Fibroblast of skin of right quadriceps (primary cell): ENCODE data around the gene TREML2.
"Not testable (repeated sequence)": the region's sequence is repeated elsewhere in the genome, so short reads cannot be mapped to it uniquely, and the experiment has no call there.

Source experiments
- DNase-seq: peaks from one replicate; pipeline ENCODE4 v3.0.0-alpha.2; 2013

TREML2 gene

DNA sequence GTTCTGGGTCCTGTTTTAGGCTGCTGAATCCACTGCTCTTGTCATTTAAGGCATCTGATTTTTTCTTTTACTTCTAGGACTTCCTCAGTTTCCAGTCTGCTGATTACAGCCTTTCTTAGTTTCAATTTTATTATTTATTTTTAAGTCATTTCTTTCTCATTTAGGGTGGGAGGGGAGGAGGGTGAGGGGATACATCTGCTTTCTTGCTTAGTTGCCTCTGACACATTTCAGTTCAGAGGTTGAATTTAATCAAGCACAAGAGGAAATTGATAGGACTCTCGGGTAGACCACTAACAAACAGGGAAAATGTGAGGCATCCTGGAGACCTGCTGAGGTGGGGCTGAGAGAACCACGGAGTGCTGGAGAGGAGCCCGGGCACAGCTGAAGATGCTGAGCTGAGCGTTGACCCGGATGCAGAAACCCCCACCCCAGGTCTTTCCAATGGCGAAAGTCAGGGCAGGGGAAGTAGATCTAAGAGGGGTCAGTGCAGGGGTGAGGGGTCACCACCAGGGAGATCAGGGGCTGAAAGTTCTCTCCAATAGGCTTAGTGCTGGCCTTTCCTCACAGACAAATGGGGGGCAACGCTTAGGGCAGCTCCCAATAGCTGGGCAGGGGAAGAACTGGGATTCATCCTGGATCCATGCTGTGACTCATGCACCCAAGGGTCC lies 7.6 kb upstream of the TREML2 start:
- no peak for DNase-seq

DNA sequence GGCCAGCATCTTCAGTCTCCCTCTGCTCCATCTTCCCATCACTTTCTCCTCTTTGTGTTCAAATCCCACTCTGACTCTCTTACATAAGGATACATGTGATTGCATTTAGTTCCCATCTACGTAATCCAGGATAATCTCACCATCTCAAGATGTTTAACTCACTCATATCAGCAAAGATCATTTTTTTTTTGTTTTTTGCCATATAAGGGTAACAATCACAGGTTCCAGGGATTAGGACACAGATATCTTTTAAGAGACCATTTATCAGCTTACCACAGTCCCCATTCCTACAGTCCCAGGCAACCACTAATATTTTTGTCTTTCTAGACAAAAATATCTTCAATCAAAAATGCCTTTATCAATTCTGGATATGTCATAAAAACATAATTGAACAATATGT lies 3.2 kb upstream of the TREML2 start:
- no peak for DNase-seq

DNA sequence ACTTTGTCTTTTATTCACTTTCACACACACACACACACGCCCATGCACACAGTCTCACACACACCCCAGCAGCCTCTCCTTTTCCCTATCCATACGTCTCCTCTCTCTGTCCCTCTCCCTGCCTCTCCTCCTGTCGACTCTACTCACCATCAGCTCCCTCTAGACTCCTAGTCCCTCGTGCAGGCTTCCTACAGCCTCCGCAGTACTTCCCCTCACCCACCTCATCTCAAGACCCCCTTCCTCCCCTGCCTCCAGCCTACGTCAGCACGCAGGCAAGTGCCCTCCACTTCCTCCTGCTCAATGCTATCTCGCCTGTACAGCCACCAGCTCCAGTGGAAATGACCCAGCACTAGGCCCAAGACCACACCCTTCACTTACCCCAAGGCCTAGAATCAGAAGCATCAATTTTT lies 820 bp upstream of the TREML2 start:
- no peak for DNase-seq

DNA sequence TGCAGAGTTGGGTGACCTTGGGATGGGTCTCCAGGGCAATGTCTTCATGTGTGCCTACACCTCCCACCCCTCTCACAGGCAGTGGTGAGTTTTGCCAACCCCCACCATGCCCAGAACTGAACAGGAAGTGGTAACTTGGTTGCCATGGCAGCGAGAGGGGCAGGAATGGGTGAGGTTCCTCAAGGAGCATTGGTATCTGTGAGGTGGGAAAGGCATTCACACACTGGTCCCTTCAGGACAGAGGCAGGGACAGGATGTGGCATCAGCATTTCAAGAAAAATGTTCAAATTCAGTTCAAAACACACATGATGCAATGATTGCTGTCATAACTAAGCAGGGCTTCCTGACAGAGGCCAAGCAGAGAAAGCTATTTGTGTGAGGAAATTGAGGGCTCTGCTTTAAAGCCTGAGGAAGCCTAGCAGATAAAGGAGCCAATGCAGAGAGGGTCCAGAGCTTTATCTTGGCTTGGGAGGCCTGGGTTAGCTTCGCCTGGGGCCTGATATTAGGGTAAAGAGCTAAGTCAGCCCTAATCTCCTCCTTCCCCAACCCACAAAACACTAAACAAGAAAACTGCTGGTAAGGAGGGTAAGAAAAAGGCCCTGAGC lies 551 bp downstream of the TREML2 start:
- peak; percentile 60 for DNase-seq

DNA sequence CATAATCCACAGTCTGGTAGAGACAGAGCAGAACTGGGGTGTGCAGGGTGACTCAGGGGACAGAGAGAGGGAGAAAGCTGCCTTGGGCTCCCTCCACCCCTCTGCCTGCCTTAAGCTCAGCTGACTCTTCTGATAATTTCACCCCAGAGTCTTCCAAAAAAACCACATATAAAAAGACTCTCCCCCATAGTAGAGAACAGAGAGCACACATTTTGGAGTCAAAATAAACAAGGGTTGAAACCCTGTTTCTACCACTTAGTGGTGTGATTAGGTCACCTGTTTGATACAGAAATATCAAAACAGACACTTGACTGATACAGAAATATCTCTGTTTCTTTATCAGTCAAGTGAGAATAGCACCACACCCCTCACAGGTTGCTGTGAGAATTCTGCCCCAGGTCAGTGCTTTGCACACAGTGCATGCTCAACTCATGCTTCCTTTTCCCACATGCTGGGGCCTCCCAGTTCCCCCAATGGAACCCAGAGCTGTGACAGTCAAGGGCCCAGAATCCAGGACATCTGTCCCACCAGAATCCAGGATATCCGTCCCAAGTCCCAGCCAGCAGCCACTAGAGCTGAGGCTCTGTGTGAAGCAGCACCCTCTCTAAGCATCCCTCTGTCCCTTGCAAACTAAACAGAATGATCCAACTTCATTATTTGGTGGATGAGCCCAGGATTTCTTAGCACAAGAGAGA lies 1.2 kb downstream of the TREML2 start:
- DNase-seq = no peak

DNA sequence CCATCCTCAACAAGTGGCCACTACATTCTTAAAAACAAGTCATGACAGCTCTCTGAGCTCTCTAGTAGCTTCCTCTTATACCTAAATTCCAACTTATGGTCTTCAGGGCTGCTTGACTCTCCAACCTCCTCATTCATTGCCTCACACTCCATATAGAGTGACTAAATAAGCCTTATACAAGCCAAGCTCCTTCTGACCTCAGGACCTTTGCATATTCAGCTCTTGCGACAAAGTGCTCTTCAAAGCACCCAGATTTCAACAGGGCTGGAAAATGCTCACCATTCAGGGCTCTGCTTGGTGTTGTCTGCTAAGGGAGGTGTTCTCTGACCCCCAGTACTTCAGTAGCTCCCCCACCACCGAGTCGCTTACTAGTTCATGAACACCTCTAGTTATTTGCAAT lies 3.7 kb downstream of the TREML2 start:
- no peak for DNase-seq

DNA sequence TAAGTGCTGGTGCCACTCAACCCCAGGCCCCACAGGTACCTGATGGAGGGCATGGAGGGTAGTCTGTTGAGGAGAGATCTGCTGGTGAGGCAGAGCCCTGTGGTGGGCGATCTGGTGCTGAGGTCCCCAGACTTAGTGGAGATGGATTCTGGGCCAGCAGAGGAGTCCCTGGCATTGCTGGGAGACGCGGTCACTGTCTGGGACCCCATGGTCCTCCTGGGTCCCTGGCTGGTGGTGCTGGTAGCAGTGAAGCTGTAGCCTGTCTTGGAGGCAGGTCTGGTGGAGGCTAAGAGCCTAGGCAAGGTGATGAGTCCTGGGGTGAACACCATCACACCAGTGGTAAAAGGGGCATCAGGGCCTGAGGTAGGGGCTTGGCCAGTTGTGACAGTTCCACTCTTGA lies 6.6 kb downstream of the TREML2 start:
- DNase-seq = no peak

DNA sequence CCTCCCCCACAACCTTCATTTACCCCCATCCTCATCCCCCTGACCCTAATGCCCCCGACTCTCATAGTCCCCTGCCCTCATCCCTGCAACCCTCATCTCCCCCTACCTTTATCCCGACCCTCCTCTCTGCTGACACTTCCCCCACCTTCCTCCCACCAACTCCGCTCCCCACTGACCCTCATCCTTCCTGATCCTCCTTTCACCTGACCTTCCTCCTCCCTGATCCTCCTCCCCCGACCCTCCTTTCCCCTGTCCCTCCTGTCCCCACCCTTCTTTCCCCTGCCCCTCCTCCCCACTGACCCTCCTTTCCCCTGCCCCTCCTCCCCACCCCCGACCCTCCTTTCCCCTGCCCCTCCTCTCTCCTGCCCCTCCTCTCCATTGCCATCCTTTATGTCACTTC lies 7.1 kb downstream of the TREML2 start:
- DNase-seq = no peak

DNA sequence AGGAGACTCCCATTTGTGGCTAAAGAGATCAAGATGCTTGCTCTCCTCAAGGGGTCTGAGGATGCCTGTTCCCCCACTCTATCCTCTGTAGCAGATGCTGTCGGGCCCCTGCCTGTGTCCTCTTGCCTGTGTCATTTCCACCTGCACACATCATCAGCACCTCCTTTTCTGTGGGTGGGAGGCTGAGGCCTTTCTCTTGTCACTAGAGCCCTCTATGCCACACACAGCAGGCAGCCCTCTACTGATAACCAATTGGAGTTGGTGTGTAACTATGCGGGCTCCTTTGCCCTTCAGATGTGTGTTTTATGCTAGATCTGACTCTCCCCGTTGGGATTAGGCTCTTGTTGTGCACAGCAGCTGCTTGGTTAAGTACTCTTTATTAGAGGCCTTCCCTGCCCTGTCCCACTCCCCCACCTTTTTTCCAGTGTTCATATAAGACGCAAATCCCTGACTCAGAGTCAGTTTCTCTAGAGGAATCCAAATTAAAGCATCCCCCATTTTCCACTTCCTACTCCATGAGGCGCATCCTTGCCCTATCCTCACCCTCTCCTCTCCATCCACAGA lies 7.7 kb downstream of the TREML2 start:
- DNase-seq = no peak

DNA sequence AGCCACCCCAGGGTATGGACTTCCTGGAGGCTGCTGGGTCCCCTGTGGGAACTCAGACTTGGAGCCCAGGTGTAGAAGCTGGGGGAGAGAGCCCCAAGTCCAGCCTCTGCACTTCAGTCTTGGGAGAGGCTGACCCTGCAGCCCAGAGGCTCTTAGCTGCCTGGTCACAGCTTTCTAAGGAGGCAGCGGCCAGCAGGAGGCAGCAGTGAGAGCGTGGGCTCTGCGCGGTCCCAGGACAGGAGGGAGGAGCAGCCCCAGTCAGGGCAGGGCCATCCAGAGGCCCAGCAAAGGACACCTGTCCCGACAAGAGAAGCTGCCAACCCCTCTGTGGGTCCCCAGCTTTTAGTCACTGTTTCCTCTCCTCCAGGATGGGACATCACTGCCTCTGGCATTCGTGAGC lies 9.4 kb downstream of the TREML2 start:
- no peak for DNase-seq

DNA sequence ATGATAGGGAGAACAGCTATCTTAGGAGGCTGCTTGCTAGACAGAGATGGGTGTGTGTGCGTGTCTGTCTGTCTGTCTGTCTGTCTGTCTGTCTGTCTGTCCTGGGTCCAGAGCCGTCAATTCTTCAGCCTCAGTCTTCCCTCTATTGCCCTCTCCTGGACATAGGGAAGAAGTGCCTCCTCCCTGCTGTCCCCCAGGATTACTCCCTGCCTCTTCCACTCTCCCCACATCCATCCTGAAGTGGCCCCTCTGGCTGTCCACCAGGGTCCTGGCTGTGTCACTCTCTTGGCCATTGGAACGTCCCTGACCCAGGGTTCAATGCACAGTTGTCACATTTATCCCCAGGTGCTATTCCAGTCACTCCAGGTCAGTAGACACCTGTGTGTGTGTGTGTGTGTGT lies 10.2 kb downstream of the TREML2 start:
- no peak for DNase-seq

DNA sequence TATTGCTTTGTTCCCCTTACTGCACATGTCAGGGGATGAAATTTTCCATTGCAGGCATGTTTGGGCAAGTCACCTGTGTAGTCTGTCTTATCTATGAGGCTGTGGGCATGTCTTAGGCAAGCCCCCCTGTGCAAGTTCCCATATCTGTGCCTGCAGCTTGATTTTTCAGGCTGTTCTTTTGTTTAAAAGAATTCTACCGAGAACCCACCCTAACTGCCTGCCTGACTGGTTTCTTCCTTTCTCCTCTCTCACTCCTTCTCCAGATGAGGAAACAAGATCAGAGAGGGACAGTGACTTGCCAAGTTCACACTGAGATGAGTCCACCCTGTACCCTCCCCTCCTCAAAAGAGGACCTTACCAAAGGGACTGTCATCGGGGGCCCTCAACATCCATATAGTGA lies 11.0 kb downstream of the TREML2 start:
- DNase-seq = no peak

DNA sequence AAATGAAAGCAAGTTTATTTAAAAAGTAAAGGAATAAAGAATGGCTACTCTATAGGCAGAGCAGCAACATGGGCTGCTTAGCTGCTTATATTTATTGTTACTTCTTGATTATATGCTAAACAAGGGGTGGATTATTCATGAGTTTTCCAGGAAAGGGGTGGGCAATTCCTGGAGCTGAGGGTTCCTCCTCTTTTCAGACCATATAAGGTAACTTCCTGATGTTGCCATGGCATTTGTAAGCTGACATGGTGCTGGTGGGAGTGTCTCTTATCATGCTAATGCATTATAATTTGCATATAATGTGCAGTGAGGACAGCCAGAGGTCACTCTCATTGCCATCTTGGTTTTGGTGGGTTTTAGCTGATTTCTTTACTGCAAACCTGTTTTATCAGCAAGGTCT lies 11.9 kb downstream of the TREML2 start:
- not testable (repeated sequence) for DNase-seq

DNA sequence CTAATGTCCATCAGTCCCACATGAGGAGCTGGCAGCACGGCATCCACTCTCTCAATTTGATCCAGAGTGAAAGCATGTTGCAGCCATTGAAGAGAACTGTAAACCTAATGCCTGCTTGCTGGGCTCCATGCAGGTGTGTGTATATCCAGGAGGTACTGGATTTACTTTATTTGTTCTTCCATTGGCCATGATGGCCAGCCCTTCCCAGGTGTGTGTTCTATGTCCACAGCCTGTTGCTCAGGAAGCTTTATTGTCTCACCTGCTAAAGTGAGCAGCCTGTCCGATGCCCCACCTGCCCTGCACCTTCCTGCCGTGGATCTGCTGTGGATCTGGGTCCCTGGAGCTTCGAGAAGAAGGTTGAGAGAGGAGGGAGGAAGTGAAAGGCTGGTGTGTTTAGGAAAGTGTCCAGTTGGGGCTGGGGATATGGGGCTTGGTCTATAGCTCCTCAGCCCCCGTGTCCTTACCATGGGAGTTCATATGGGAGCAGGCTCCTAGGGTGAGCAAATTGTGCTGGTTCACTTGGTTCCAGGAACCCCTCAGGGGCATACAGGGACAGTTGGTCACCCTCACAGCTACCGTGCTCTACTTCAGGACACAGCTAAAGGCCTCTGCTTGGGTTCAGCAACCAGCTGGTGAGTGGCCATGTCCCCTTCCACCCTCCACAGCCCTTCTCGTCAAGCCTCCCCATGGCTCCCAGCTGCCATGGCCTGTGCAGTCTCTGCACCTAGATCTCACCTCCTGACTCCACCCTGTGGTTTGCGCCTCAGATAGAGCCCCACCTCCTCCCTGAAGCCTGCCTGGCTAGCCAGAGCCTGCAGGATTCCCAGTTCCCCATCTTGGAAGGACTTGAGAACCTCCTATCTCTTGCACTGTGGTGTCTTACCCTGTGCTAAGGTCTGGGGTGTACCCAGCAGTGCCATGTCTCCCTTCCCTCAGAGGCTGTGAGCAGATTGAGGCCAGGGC lies 12.7 kb downstream of the TREML2 start:
- no peak for DNase-seq

DNA sequence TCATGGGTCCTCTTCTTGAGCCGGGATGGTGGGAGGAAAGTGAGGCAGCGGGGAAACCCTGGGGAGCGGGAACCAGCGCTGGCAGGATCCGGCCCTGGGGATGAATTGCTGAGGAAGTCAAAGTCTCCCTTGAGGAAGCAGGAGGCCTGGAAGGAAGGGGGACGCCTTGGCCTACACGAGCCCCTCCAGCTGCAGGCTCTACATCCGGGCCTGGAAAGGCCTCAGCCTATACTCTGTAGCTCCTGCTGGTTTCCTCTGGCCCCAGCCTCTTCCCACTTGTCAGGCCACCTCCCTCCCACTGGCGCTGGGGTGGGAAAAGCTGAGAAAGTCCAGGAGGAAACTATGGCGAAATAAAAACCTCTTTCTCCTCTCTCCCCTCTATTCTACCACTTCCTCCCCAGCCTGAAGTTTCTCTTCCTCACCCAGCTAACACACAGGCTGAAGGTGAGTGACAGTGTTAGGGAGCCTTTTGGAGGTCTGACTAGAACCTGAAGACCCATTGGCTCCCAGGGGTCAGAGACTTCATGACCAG lies 14.9 kb downstream of the TREML2 start:
- no peak for DNase-seq

DNA sequence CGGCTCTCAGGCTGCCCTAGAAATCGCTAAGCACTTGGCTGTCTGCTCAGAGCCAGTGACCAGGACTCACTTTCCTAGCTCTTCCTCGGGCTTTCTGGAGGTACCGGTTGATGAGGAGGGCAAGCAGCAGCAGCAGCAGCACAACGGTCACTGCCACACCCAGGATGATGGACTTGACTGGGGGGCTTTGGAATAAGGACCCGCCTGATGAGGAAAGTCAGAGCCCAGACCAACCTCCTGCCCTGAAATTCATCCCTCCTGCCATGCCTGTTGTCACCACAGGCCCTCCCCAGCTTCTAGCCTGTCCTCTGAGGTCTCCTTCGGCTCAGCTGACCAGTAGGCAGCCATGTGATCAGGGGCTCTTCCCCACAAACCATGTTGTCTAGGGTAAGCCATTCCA lies 16.2 kb downstream of the TREML2 start:
- no peak for DNase-seq

DNA sequence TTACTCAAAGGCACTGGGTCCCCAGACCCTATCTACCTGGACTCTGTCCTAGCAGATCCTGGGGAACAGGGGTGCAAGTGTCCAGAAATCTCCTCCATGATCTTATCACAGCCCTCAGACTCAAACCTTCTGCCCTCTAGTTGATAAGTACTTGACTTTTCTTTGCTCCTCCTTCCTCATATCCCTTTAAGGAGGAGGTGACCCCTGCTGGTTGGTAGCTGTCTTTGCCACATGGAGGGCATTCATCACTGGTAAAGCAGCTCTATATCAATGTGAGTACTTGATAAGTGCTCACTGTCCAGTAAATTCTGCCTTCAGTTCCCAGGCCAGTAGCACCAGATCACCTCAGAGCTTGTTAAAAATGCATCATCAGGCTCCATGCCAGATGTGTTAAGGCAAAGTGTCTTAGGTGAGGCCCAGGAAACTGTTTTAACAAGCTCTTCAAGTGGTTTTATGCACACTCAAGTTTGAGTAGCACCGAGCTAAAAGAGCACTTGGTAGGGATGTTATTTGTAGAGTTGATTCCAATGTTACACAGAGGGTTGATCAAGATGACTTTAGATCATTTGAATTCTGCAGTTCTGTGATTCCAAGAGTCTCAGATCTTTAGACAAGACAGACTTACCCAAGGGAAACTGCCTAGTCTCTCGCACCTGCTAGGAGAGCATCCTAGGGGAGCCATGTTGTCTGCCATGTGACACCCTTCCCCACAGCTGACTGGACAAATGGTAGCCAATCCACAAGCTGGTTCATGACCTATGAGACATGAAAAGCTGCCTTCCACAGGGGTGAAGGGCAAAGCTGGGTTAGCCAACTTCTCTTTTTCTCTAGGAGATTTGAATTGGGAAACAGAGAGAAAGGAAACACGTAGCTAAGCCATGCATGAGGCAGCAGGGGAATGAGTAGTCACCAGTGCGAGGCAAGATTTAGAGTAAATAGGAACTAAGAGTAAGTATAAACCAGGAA lies 18.6 kb downstream of the TREML2 start:
- peak; percentile 41 for DNase-seq

DNA sequence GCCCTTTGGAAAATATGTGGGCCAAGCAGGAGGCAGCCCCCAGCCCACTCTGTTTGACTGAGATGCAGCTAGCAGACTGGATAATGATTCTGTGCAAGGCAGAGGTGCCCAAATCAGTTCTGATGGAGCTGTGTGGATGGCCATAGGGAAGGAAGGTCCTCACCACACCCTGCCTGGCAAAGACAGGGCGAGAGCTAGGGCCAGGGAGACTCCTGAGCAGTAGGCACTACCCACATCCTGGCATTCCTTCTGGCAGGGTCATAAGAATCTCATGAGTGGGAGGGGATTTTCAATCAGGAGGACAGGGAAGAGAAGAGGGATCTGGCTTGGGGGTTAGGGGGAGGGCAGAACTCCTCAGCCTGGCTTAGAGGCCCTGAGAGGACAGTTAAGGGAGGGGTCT lies 19.4 kb downstream of the TREML2 start:
- no peak for DNase-seq

DNA sequence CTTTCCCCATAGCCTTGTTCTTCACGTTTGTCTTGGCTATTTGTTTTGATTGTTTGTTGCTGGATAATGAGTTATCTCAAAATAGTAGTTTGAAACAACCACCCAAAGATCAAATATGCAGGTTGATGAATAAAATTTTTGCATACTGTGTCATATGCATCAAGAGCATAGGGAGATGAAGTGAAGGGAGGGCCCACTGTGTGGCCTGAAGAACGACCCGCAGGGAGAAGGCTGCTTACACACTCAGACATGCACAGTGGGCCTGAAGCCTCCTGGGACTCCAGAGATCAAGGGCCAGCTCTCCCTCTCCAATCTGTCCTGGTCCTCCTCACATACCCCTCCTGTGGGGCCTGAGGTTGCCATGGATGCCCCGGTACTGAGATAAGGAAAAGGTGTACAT lies 21.8 kb downstream of the TREML2 start:
- no peak for DNase-seq

DNA sequence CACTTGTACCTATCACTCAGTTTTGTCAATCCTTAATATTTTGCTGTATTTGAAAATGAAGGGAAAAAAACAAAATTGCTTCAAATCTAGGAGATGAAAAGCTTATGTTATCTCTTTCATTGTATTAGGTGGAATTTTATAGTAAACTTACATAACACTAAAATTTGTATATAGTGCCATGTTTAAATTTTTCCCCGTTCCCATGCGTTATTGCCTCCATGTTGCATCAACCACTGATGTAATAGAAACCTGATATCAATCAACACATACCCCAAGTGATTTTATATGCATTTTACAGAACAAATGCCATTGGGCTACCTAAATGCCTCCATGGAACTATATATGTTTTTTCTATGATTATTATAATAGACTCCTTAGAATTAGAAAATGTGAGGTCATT lies 23.3 kb downstream of the TREML2 start:
- DNase-seq = no peak

DNA sequence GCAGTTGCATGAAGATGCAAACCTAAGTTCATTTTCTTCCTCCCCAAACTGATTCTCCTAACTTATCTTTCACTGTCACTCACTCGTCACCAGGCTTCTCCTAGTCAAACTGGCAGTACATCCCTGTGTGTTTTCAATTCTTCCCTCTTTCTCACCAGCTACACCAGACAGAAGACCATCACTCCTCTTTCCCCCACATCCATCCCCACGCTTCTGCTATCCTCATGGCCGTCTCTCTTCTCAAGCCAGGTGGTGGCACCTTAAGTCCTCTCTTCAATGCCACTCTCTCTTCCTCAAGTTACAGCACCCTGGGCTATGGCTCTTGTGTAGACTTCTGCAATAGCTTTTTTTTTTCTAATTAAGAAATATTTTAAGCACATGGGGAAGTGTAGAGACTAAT lies 23.7 kb downstream of the TREML2 start:
- DNase-seq = no peak

DNA sequence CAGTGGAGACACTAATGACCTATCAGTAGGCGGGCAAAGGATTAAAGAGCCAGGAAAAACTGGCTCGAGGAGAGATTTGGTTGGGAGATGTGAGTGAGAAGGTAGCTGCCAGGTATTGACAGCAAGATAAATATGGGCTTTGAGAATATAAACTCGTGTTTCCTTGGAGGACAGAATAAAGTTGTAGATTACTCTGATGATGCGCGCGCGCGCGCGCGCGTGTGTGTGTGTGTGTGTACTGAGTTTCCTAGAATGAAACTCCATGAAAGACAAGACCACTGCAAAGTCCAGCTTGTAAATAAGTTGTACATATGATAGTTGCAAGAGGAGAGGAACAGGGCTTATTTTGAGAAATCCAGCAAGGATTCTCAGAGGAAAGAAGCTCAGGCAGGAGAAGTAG lies 24.8 kb downstream of the TREML2 start:
- DNase-seq = no peak
